Aorta (tissue), 5 donors: ENCODE results near the gene CELF3. TPM values are rescaled to one million over a fixed set of nuclear protein-coding genes. Genes with fewer than 3 reads are reported as not detected.
"Not testable (repeated sequence)": the region's sequence is repeated elsewhere in the genome, so short reads cannot be mapped to it uniquely, and the experiment has no call there.

ENCODE experiments used
- ATAC-seq: fragments of 200-7000 bp; cut with Tn5 transposase; one replicate; pipeline ENCODE4 v1.9.1; 2022; ENCODE audit warnings: moderate library complexity; ENCODE audit not compliant: low FRiP score
- DNase-seq, 2 donors: peaks; one replicate each; pipeline ENCODE4 v3.0.0-alpha.2; 2020
- H3K27ac ChIP-seq, 2 donors: one replicate each; pipeline ENCODE4 v1.5.1; 2013; ENCODE audit warnings: low read length in 2 of 2, mild to moderate bottlenecking in 2 of 2, moderate library complexity in 2 of 2, control low read depth in 1 of 2, inconsistent platforms in 1 of 2, low read depth in 1 of 2
- H3K27me3 ChIP-seq, 2 donors: one replicate each; pipeline ENCODE4 v1.6.1; 2013; ENCODE audit warnings: control low read depth in 1 of 2, low read length in 1 of 2, mild to moderate bottlenecking in 1 of 2, moderate library complexity in 1 of 2; ENCODE audit not compliant: insufficient read depth in 2 of 2, control insufficient read depth in 1 of 2
- H3K36me3 ChIP-seq, 2 donors: one replicate each; pipeline ENCODE4 v1.6.1; 2013; ENCODE audit warnings: control low read depth in 1 of 2, low read length in 1 of 2, mild to moderate bottlenecking in 1 of 2; ENCODE audit not compliant: insufficient read depth in 2 of 2, control insufficient read depth in 1 of 2
- H3K4me1 ChIP-seq, 2 donors: one replicate each; pipeline ENCODE4 v1.6.1; 2013; ENCODE audit warnings: low read length in 2 of 2, control low read depth in 1 of 2, mild to moderate bottlenecking in 1 of 2, moderate library complexity in 1 of 2; ENCODE audit not compliant: insufficient read depth in 2 of 2, control insufficient read depth in 1 of 2
- H3K4me3 ChIP-seq, 2 donors: one replicate each; pipeline ENCODE4 v1.5.1; 2013; ENCODE audit warnings: low read length in 2 of 2, control low read depth in 1 of 2, mild to moderate bottlenecking in 1 of 2
- H3K9me3 ChIP-seq: one replicate; pipeline ENCODE4 v1.6.1; 2013; ENCODE audit warnings: mild to moderate bottlenecking, low read length; ENCODE audit not compliant: control insufficient read depth
- WGBS, 2 donors: extraction: QIAGEN DNeasy Blood & Tissue Kit; methylation state at CpG; one replicate each; pipeline ENCODE4 v1.1.7; 2013; 5-methylcytosine and 5-hydroxymethylcytosine counted together
- intact Hi-C, 2 donors: fragments of 100-400 bp; cut with DNase I; formaldehyde crosslinking; loops; one replicate each; pipeline versions ENCODE4 v1.14.2 to v1.15.0; 2022
- polyA plus RNA-seq, 2 donors: library from polyadenylated mRNA; stranded (reverse); fragments of 200-250 nt; gene quantifications; one replicate each; pipeline ENCODE4 v1.2.3, GENCODE V29; 2013
- total RNA-seq, 2 donors: library from RNA; stranded (reverse); fragmentation: NEBNext Ultra II Directional; extraction: Animal tissue kit (Norgen Biotek cat#: 25700); gene quantifications; one replicate each; pipeline ENCODE4 v1.2.1, GENCODE V29; 2021
- donor health status: healthy with polysubstance abuse.
- donor health status: Bipolar disorder and iron deficiency.
- donor health status: DM: no; HTN: no; CAD: no.
- donor health status: DM: no; HTN: no; CAD: no.
- donor health status: DM: yes; HTN: yes; CAD: no.

CELF3 gene
- total and polyA plus RNA-seq, 4 donors: 0.13 TPM; not detected in 3

GRCh38 chr1:151693057-151693651 is 23.4 kb downstream of the CELF3 start:
- ATAC-seq (no peak), DNase-seq (no peak)
- no peaks in the 10 kb centered on the region for H3K4me1 ChIP-seq
- H3K27ac ChIP-seq: no peak overlapping the region
- no peak overlapping the region for H3K4me3 ChIP-seq
- no peaks in the 10 kb centered on the region for H3K27me3 ChIP-seq
- 72 to 73% methylated on average over 4 of the region's 4 CpGs for WGBS, 2 donors
- H3K9me3 ChIP-seq: no peaks in the 10 kb centered on the region
- peaks cover 0 to 14% of the 10 kb centered on the region in 2 donors for H3K36me3 ChIP-seq
- intact Hi-C loops: no loop called here

DNA sequence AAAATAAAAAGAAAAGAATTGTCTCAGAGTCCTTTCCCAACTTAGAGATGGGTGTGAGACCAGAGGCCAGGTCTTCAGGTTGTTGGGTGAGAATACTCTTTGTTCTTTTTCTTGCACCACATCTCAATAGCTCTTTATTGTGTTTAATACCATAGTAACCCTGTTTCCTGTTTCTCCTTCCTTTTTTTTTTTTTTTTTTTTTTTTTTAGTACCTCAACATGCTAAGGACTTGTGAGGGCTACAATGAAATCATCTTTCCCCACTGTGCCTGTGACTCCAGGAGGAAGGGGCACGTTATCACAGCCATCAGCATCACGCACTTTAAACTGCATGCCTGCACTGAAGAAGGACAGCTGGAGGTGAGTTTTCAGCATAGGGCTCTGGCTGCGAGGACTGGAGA is 24.4 kb downstream of the CELF3 start:
- intact Hi-C loops: no loop called here

GRCh38 chr1:151689494-151689893 is 27.1 kb downstream of the CELF3 start:
- no peak overlapping the region for H3K4me3 ChIP-seq
- intact Hi-C loops: loop anchor here in 1 of 2 donors (10.0 kb wide), 1 partner anchor 75 kb away; the partner anchor contains the start of gene SNX27
- WGBS, 2 donors: 72 to 84% methylated on average over 4 of the region's 4 CpGs
- no peak for DNase-seq
- H3K27ac ChIP-seq: no peak overlapping the region
- no peak for ATAC-seq
- H3K9me3 ChIP-seq: no peaks in the 10 kb centered on the region
- no peaks in the 10 kb centered on the region for H3K4me1 ChIP-seq
- peaks cover 0 to 6% of the 10 kb centered on the region in 2 donors for H3K36me3 ChIP-seq
- no peaks in the 10 kb centered on the region for H3K27me3 ChIP-seq

More for the DNA sequence above, 24.4 kb downstream of the CELF3 start:
- ATAC-seq (no peak), DNase-seq (no peak)
- H3K4me1 ChIP-seq: no peaks in the 10 kb centered on the region
- WGBS, 2 donors: 91% methylated on average over 3 of the region's 3 CpGs
- peaks cover 0 to 11% of the 10 kb centered on the region in 2 donors for H3K36me3 ChIP-seq
- no peaks in the 10 kb centered on the region for H3K27me3 ChIP-seq
- no peaks in the 10 kb centered on the region for H3K9me3 ChIP-seq
- no peak overlapping the region for H3K4me3 ChIP-seq
- H3K27ac ChIP-seq: no peak overlapping the region

DNA sequence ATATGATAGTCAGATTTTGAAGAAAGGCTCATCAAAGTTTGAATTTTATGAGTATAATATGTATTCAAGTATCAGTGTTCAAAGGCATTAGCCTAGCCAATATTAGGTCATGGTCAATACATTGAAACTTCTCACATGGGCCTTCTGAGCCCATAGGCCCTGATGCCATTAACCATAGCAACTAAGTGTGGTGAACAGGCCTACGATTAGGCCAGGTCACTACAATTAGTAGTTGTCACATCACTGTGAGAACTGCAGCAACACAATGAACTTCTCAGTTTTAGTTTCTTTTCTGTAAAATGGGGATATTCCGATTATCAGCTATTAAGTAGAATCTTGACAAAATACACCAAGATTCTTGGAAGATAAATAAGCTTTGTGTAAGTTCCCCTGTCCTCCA is 30.0 kb downstream of the CELF3 start:
- intact Hi-C loops: loop anchor here in 1 of 2 donors (10.0 kb wide), 1 partner anchor 72 kb away; the partner anchor contains the start of gene SNX27
- H3K36me3 ChIP-seq: no peaks in the 10 kb centered on the region
- no peak overlapping the region for H3K27ac ChIP-seq
- no peaks in the 10 kb centered on the region for H3K9me3 ChIP-seq
- no peaks in the 10 kb centered on the region for H3K4me1 ChIP-seq
- H3K4me3 ChIP-seq: no peak overlapping the region
- no peak for DNase-seq
- no peak for ATAC-seq
- H3K27me3 ChIP-seq: no peaks in the 10 kb centered on the region
- WGBS, 2 donors: 79 to 90% methylated on average over 2 of the region's 2 CpGs

DNA sequence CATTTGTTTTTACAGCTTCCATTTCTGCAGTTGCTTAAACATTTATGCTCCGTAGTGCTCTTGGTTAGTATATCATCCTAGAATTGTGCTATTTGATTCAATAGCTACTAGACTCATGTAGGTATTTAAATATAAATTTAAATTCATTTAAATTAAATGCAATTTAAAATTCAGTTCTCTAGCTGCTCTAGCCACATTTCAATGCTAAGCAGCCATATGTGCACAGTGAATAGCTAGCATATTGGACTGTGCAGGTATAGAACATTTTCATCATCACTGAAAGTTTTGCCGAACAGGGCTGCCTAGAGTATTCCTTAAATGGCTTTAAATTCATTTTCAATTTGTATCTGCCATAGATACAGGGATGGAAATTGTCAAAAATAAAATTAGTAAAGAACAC is 32.5 kb downstream of the CELF3 start:
- DNase-seq (no peak), ATAC-seq (no peak)
- Histone ChIP-seq H3K27me3 (no peaks in the 10 kb centered on the region), H3K9me3 (no peaks in the 10 kb centered on the region), H3K4me1 (no peaks in the 10 kb centered on the region), H3K4me3 (no peak overlapping the region), H3K27ac (no peak overlapping the region), H3K36me3 (no peaks in the 10 kb centered on the region)
- intact Hi-C loops: loop anchor here in 1 of 2 donors (10.0 kb wide), 1 partner anchor 69 kb away; the partner anchor contains the start of gene SNX27
- WGBS, 2 donors: 89 to 96% methylated on average over 2 of the region's 2 CpGs

- 90 to 95% methylated on average over 7 of the region's 7 CpGs for WGBS, 2 donors
- not testable (repeated sequence) for H3K27me3 ChIP-seq, H3K27ac ChIP-seq, H3K4me1 ChIP-seq, ATAC-seq, H3K9me3 ChIP-seq, H3K4me3 ChIP-seq, DNase-seq, H3K36me3 ChIP-seq
- intact Hi-C loops: loop anchor here in 1 of 2 donors (10.0 kb wide), 1 partner anchor 68 kb away; the partner anchor contains the start of gene SNX27
Observed at GRCh38 chr1:151682901-151683300, 33.7 kb downstream of the CELF3 start.

DNA sequence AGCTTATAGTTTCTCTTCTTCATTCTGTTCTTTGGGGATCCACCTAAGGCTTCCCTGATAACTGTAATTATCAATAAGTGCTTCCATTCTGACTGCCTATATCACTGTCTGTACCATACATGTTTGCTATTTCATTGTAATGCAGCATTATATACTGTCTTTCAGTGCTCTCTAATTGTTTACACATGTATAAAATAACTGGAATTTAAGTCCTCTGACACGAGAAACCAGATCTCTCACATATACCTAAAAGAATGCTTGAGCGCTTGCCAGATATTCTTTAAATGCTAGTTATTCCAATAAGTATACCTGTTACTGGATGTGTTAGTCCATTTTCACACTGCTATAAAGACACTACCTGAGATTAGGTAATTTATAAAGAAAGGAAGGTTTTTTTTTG is 34.7 kb downstream of the CELF3 start:
- intact Hi-C loops: loop anchor here in 1 of 2 donors (10.0 kb wide), 1 partner anchor 67 kb away; the partner anchor contains the start of gene SNX27
- H3K27ac ChIP-seq: no peak overlapping the region
- 89 to 94% methylated on average over 2 of the region's 2 CpGs for WGBS, 2 donors

DNA sequence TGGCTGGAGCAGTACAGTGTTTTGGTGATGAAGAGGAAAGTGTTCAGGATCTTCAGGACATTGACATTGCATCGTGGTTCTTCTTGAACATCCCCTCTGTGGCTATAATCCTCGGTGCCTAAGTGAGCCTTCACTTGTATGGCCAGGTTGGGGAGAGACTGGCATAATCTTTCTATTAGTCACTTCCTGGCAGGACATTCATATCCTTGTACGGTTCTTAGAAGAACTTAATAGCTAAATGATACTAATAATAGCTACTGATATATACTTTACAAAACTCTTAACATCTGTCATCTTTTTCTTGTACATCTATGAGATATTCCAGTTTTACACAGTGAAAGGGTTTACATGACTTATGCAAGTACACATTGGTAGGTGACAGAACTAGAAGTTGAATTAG is 35.8 kb downstream of the CELF3 start:
- no peaks in the 10 kb centered on the region for H3K4me1 ChIP-seq
- DNase-seq: no peak
- peak; percentile 56 for ATAC-seq
- H3K36me3 ChIP-seq: no peaks in the 10 kb centered on the region
- 4 to 5% methylated on average over 3 of the region's 3 CpGs for WGBS, 2 donors
- no peaks in the 10 kb centered on the region for H3K9me3 ChIP-seq
- intact Hi-C loops: loop anchor here in 1 of 2 donors (10.0 kb wide), 1 partner anchor 66 kb away; the partner anchor contains the start of gene SNX27
- no peak overlapping the region for H3K4me3 ChIP-seq
- H3K27me3 ChIP-seq: no peaks in the 10 kb centered on the region
- H3K27ac ChIP-seq: peak overlapping the region; percentile 67 to 82

More for the DNA sequence above, 34.7 kb downstream of the CELF3 start:
- ATAC-seq: no peak
- Histone ChIP-seq H3K27me3 (no peaks in the 10 kb centered on the region), H3K4me1 (no peaks in the 10 kb centered on the region), H3K4me3 (no peak overlapping the region), H3K9me3 (no peaks in the 10 kb centered on the region), H3K36me3 (no peaks in the 10 kb centered on the region)
- no peak for DNase-seq

DNA sequence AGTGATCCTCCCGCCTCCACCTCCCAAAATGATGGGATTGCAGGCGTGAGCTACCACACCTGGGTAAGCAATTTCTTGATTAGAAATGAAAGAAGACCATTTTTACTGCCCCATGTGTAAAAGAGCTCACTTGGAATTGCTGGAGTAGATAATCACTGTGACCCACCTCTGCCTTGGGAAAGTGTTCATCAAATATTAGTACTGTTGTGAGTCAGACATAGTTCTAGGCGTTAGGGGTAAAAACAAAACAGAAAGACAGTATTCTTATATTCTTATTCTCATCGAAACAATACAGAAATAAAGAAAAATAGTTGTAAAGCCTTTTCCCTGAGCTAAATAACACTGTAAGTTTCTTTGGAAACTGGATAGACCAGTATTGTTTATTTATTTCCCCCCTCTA is 36.2 kb downstream of the CELF3 start:
- intact Hi-C loops: loop anchor here in 1 of 2 donors (10.0 kb wide), 1 partner anchor 66 kb away; the partner anchor contains the start of gene SNX27
- WGBS, 2 donors: 61 to 62% methylated on average over 4 of the region's 4 CpGs
- no peaks in the 10 kb centered on the region for H3K4me1 ChIP-seq
- DNase-seq: no peak
- H3K9me3 ChIP-seq: no peaks in the 10 kb centered on the region
- H3K27me3 ChIP-seq: no peaks in the 10 kb centered on the region
- H3K36me3 ChIP-seq: no peaks in the 10 kb centered on the region
- ATAC-seq: no peak
- H3K27ac ChIP-seq: peak overlapping the region in 1 of 2 donors; percentile 82
- H3K4me3 ChIP-seq: no peak overlapping the region
